ENCODE results near the gene OSM.
"Not testable (repeated sequence)": the region's sequence is repeated elsewhere in the genome, so short reads cannot be mapped to it uniquely, and the experiment has no call there.

OSM gene

GRCh38 chr22:30244066-30244465, 22.6 kb downstream of the OSM start:
- no peak for DNase-seq

DNA sequence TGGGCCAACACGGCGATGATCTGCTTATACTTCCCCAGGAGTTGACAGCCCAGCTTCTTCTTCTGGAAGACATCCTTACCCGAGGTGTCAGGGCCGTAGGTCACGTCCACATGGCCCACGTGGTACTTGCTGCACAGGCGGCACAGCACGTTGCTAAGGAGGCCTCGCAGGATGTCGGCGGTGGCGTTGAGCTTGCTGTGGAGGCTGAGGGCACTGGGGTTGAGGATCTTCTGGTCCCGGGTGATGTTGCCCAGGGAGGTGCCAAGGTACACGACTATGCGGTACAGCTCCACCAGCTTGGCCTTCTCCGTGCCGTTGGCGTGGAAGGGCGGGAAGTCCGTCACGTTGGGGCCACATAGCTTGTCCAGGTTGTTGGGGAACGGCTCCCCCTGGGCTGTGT, 23.0 kb downstream of the OSM start:
- DNase-seq, result no peak

GRCh38 chr22:30241576-30242371, 24.9 kb downstream of the OSM start:
- DNase-seq, result no peak

- no peak for DNase-seq
Measured at GRCh38 chr22:30240541-30241417, 25.9 kb downstream of the OSM start.

- DNase-seq, result no peak
Measured at GRCh38 chr22:30239488-30240405, 26.9 kb downstream of the OSM start.

DNA sequence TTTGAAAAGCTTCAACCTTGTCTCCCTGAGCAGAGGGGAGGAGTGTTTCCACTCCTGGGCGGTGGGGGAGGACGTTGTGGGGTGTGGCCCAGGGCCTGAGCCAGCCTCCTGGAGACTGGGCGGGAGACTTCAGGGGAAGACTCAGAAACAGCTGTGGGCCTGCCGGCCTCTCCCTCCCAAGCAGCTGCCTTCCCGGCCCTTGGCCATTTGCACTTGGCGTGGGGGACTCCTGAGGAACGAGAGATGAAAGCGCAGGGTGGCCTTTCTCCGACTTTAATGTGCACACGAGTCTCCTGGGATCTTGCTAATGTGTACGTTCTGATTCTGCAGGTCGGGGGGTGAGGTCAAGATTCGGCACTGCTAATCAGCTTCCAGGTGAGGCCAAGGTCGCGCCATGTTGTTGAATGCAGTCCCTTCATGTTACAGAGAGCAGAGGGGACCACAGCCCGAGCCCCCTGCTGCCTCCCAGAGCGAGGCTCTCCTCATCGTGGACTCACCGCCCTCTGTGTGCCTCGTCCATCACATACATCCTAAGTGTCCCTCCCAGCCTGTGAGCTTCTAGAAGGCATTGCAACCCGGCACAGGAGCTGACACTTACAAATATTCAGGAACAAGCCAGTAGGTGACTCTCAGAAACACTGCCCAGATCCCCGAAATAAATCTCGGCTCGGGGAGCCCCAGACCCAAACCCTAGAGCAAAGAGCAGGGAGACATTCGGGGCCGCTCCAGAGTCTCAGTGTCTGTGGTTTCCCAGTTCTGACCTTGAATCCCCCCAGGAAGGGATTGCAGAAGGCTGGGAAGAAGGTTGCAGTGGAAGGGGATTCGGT, 27.8 kb downstream of the OSM start:
- no peak for DNase-seq

DNA sequence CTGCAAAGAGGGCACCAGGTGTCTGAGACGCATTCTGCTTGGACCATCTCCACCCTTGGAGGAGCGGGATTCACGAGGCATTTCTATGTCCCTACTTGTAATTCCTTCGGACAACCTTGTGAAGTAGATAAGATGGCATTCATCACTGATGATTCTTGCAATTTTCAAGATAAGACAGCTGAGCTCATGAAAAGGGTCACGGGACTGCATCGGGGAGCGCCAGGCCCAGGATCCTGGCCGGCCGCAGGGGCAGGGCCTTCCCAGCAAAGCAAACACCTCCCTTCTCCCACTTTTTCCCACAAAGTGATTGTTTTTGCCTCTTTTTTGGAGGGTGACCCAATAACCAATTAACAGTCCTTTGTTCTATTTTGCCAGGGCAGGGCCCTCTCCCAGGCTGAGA, 28.5 kb downstream of the OSM start:
- no peak for DNase-seq

- DNase-seq, result no peak
Measured at GRCh38 chr22:30236875-30237274, 29.8 kb downstream of the OSM start.

GRCh38 chr22:30235687-30236170, 30.9 kb downstream of the OSM start:
- no peak for DNase-seq

DNA sequence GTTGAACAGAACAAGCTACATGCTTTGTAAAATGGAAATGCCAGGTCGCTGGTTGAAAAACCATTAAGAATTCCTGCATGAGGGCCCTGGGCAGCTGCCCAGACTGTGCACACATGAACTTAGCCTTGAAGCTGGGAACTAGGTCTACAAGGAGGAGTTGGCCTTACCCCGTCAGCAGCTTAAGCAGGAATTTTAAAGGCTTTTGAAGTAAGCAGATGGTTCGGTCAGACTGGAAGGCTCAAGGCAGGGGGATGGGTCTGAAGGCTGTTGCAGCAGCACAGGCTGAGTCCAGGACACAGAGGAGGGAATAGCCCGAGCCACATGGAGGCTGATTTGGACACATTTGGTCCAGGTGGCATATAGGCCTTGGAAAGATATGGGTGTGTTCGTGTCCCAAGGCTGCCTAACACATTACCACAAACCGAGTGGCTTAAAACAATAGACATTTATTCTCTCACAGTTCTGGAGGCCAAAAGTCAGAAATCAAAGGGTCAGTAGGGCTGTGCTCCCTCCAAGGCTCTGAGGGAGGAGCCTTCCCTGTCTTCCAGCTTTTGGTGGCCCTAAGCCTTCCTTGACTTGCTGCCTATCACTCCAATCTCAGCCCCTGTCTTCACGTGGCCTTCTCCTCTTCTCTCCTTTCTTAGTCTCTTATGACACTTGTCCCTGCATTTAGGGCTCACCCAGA, 31.7 kb downstream of the OSM start:
- no peak for DNase-seq

- DNase-seq, result not testable (repeated sequence)
Measured at GRCh38 chr22:30234325-30234724, 32.3 kb downstream of the OSM start.

DNA sequence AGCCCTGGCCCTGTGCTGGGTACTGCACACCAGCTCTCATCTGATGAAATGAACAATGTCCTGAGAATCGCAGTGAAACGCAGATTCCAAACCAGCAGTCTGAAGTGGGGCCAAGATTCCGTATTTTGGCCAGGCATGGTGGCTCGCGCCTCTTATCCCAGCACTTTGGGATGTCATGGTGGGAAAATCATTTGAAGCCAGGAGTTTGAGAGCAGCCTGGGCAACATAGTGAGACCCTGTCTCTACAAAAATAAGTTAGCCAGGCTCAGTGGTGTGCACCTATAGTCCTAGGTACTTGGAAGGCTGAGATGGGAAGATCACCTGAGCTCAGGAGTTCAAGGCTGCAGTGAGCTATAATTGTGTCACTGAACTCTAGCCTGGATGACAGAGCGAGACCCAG, 33.1 kb downstream of the OSM start:
- DNase-seq, result no peak

DNA sequence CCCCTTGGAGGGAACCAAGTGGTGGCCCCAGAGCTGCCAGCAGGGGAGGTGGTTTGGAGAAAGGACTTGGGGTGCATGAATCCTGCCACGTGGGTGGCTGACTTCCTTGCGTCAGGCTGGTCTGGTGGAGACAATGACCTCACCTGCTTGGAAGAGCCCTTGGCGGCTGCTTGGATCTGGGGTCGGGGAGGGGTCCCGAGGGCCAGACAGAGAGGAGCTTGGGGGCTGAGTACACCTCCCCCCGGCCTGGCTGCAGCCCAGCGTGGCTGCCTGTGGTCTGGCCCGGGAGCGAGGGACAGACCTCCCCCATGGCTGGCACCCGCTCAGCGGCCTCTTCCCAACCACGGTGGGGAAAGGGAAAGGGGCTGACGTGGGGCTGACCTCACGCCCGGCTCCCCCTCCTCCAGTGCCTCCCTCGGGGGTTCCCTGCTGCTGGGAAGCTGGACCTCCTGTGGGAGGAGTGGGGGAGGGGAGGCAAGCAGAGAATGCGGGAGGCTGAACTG, 33.9 kb downstream of the OSM start:
- no peak for DNase-seq

GRCh38 chr22:30230787-30231461, 35.7 kb downstream of the OSM start:
- DNase-seq, result no peak

DNA sequence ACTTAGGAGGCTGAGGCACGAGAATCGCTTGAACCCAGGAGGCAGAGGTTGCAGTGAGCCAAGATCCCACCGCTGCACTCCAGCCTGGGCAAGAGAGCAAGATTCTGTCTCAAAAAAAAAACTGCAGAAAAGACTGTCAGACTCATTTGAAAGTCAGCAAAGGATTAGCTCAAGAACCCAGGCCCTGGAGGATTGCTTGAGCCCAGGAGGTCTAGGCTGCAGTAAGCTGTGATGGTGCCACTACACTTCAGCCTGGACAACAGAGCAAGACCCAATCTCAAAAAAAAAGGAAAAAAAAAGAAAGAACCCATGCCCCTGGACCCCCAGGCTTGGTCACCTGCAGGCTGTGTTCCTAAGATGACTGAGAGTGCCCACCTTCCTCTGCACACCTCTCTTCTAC, 36.3 kb downstream of the OSM start:
- DNase-seq, result no peak

- no peak for DNase-seq
Measured at GRCh38 chr22:30228509-30229359, 37.9 kb downstream of the OSM start.

GRCh38 chr22:30227438-30228228, 39.0 kb downstream of the OSM start:
- DNase-seq, result no peak

- no peak for DNase-seq
Measured at GRCh38 chr22:30226192-30226832, 40.3 kb downstream of the OSM start.
